Transverse colon (tissue), 4 donors: ENCODE data around the gene CAB39L.

Source experiments
- CTCF ChIP-seq, 5 experiments: fragments of 200-600 bp in 3 of 5; fragments of 450-650 bp in 2 of 5; sonication (generic) in 3 of 5; IDR thresholded peaks; 1 replicate in 2 of 5; 2 replicates in 3 of 5; pipeline ENCODE4 v1.5.1; 2016 to 2017; ENCODE audit warnings: antibody characterized with exemption in 5 of 5, inconsistent platforms in 3 of 5, mild to moderate bottlenecking in 2 of 5, moderate library complexity in 1 of 5
- POLR2A ChIP-seq: fragments of 450-650 bp; IDR thresholded peaks from one replicate; pipeline ENCODE4 v1.6.1; 2016; ENCODE audit warnings: antibody characterized with exemption, mild to moderate bottlenecking, moderate library complexity
- POLR2AphosphoS5 ChIP-seq, 3 donors: sonication (generic); formaldehyde crosslinking; IDR thresholded peaks; one replicate each; pipeline ENCODE4 v1.6.1; 2016; ENCODE audit warnings: antibody characterized with exemption in 3 of 3

GRCh38 chr13:49310251-49310650, 133.6 kb downstream of the CAB39L start:
- TF ChIP-seq POLR2A, result no peak
- TF ChIP-seq CTCF (IDR thresholded peaks at IDR 0.05), result no peak
- no peak for TF ChIP-seq POLR2AphosphoS5 (IDR thresholded peaks at IDR 0.05)
